GM12892 (cell line): ENCODE data around the gene PFKP.

ENCODE experiments used
- POLR2A ChIP-seq: IDR thresholded peaks from 2 replicates; pipeline ENCODE4 v1.6.1; 2011; ENCODE audit warnings: low read depth, low read length, control low read depth
- POLR2AphosphoS5 ChIP-seq: IDR thresholded peaks from 2 replicates; pipeline ENCODE4 v1.6.1; 2011; ENCODE audit warnings: low read depth, low read length, control low read depth
- TAF1 ChIP-seq: IDR thresholded peaks from 2 replicates; pipeline ENCODE4 v1.6.1; 2011; ENCODE audit warnings: low read depth, mild to moderate bottlenecking, control low read depth, low read length, borderline replicate concordance

GRCh38 chr10:3095373-3096139 lies 28.2 kb downstream of the PFKP start:
- TF ChIP-seq POLR2AphosphoS5 (no peak), POLR2A (no peak; the same call in 1 of the 2 replicates), TAF1 (no peak)
